ENCODE measurements around the gene ZNF536. TPM values are rescaled to one million over a fixed set of nuclear protein-coding genes. Genes with fewer than 3 reads are reported as not detected.

Gene ZNF536
- total and polyA plus RNA-seq, 2 of the 4 experiments (the other 2 are of a cell fraction), result not detected

GRCh38 chr19:30596813-30597399 is 224.7 kb downstream of the ZNF536 start:
- no peaks in the 10 kb centered on the region for H3K79me1 ChIP-seq (ENCODE audit: low read depth in 1 of 2, low read length in 2 of 2)
- TF ChIP-seq RAD21 (IDR thresholded peaks at IDR 0.05; ENCODE audit: low read length) (no peak), RFX5 (IDR thresholded peaks at IDR 0.05; ENCODE audit: low read depth, low read length) (no peak), USF2 (IDR thresholded peaks at IDR 0.05; ENCODE audit: low read depth, low read length) (no peak), SMC3 (IDR thresholded peaks at IDR 0.05; ENCODE audit: low read depth, low read length) (no peak), MXI1 (IDR thresholded peaks at IDR 0.05; ENCODE audit: borderline replicate concordance, low read depth, low read length) (no peak), NFE2L2 (IDR thresholded peaks at IDR 0.05; ENCODE audit: low read depth, low read length) (no peak), MAFK (IDR thresholded peaks at IDR 0.05; ENCODE audit: low read depth, low read length) (no peak), BHLHE40 (IDR thresholded peaks at IDR 0.05; ENCODE audit: low read depth, low read length) (no peak), MAZ (IDR thresholded peaks at IDR 0.05; ENCODE audit: borderline replicate concordance, low read depth, low read length) (no peak), FOS (IDR thresholded peaks at IDR 0.05; ENCODE audit: low read depth, low read length) (no peak), RCOR1 (IDR thresholded peaks at IDR 0.05; ENCODE audit: insufficient replicate concordance, low read length) (no peak), POLR2A (IDR thresholded peaks at IDR 0.05; ENCODE audit: low read depth, low read length) (no peak), CHD1 (IDR thresholded peaks at IDR 0.05; ENCODE audit: low read depth, low read length) (no peak), CEBPB (IDR thresholded peaks at IDR 0.05; ENCODE audit: low read depth, low read length) (no peak), CTCF (conservative IDR thresholded peaks at IDR 0.05; ENCODE audit: low read depth, low read length) (no peak)
- TF ChIP-seq, protein P1, sequence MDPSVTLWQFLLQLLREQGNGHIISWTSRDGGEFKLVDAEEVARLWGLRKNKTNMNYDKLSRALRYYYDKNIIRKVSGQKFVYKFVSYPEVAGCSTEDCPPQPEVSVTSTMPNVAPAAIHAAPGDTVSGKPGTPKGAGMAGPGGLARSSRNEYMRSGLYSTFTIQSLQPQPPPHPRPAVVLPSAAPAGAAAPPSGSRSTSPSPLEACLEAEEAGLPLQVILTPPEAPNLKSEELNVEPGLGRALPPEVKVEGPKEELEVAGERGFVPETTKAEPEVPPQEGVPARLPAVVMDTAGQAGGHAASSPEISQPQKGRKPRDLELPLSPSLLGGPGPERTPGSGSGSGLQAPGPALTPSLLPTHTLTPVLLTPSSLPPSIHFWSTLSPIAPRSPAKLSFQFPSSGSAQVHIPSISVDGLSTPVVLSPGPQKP (IDR thresholded peaks at IDR 0.05; ENCODE audit: borderline replicate concordance, low read depth, low read length), result no peak
- H3K56ac ChIP-seq (ENCODE audit: extremely low read depth, insufficient read depth, low read length), result no peak overlapping the region
- CTCF ChIA-PET, result interaction anchor here (0.6 kb wide), 1 partner anchor 1238 kb away, joined by 3 read pairs; no protein-coding TSS in a partner anchor
- H3K27ac ChIP-seq (ENCODE audit: insufficient read depth, low read length), result no peak overlapping the region
- H3K36me3 ChIP-seq (ENCODE audit: control insufficient read depth, insufficient read depth, low read length), result no peaks in the 10 kb centered on the region
- H2BK15ac ChIP-seq (ENCODE audit: low read depth, low read length), result no peak overlapping the region
- no TSS peak for BruUV-seq (replicated peaks)
- peaks cover 24% of the 10 kb centered on the region; the same call in 1 of the 2 replicates for H3K9me3 ChIP-seq (ENCODE audit: control insufficient read depth, insufficient read depth, low read length)
- H2BK20ac ChIP-seq (ENCODE audit: low read depth, low read length), result no peak overlapping the region
- POLR2A ChIA-PET (ENCODE audit: unreplicated experiment), result no interaction called here
- no peak overlapping the region for H3K4me3 ChIP-seq (ENCODE audit: insufficient read depth, low read depth, low read length)
- H3K18ac ChIP-seq (ENCODE audit: low read depth, low read length), result no peak overlapping the region
- no peak overlapping the region for H3K23ac ChIP-seq (ENCODE audit: low read depth, low read length)
- H2BK120ac ChIP-seq (ENCODE audit: low read depth, low read length), result no peak overlapping the region
- H4K91ac ChIP-seq (ENCODE audit: insufficient read depth, low read depth, low read length), result no peak overlapping the region
- in situ Hi-C loops (cut with MboI; ENCODE audit: low sequenced_read_pairs) (no loop called here), intact Hi-C loops (cut with micrococcal nuclease) (no loop called here), dilution Hi-C loops (cut with HindIII; ENCODE audit: low sequenced_read_pairs, unreplicated experiment) (no loop called here)
- H2AK5ac ChIP-seq (ENCODE audit: low read depth, low read length), result no peak overlapping the region
- no peak overlapping the region for H3K4me2 ChIP-seq (ENCODE audit: low read depth, low read length)
- H3K4me1 ChIP-seq (ENCODE audit: control insufficient read depth, insufficient read depth, low read length), result no peaks in the 10 kb centered on the region
- H3K4ac ChIP-seq (ENCODE audit: low read depth, low read length), result no peak overlapping the region
- no peaks in the 10 kb centered on the region for H4K20me1 ChIP-seq (ENCODE audit: insufficient read depth, low read length)
- H2AK9ac ChIP-seq (replicated peaks; ENCODE audit: low read depth, low read length, poor library complexity), result no peak overlapping the region
- H2BK5ac ChIP-seq (ENCODE audit: low read depth, low read length, poor library complexity, severe bottlenecking), result no peak overlapping the region
- H4K5ac ChIP-seq (ENCODE audit: low read depth, low read length), result no peak overlapping the region
- DNase-seq, result no peak
- H4K8ac ChIP-seq (ENCODE audit: low read depth in 2 of 2, low read length in 2 of 2), result no peak overlapping the region
- H3K9me1 ChIP-seq (ENCODE audit: insufficient read depth, low read length), result no peaks in the 10 kb centered on the region
- no peak for ATAC-seq (ENCODE audit: low read depth)
- H2AFZ ChIP-seq (replicated peaks; ENCODE audit: low read length, poor library complexity), result no peak overlapping the region
- H3K14ac ChIP-seq (replicated peaks; ENCODE audit: low read depth, low read length), result no peak overlapping the region
- H3K27me3 ChIP-seq (ENCODE audit: control insufficient read depth, insufficient read depth, low read length), result no peaks in the 10 kb centered on the region
- WGBS, 2 experiments (ENCODE audit: extremely low coverage in 2 of 2, insufficient read length in 1 of 2), result no CpG with 5 or more reads among the region's 9 CpGs
- H3K9ac ChIP-seq (ENCODE audit: low read depth, low read length), result no peak overlapping the region

All from IMR-90 (cell line).